ENCODE results near the gene CAPN5. TPM values are rescaled to one million over a fixed set of nuclear protein-coding genes. Genes with fewer than 3 reads are reported as not detected.
"Not testable (repeated sequence)": the region's sequence is repeated elsewhere in the genome, so short reads cannot be mapped to it uniquely, and the experiment has no call there.

Gene CAPN5
- total RNA-seq, 1 donor from 2014 or later = 7.4 TPM

GRCh38 chr11:77095551-77096490 is 29.1 kb downstream of the CAPN5 start:
- H3K27ac Mint-ChIP-seq = peak overlapping the region; percentile 78
- Histone ChIP-seq H3K9ac (no peak overlapping the region), H2AFZ (replicated peaks) (no peak overlapping the region), H3K9me3 (ENCODE audit: low read depth) (no peaks in the 10 kb centered on the region), H3K36me3 (no peaks in the 10 kb centered on the region), H3K4me2 (no peak overlapping the region), H3K4me1 (peaks cover 11% of the 10 kb centered on the region), H3K27ac (no peak overlapping the region), H3F3A (ENCODE audit: low read depth) (no peaks in the 10 kb centered on the region), H3K79me2 (ENCODE audit: low read depth) (no peaks in the 10 kb centered on the region), H3K4me3 (no peak overlapping the region), H4K20me1 (ENCODE audit: low read depth) (peaks cover 2% of the 10 kb centered on the region), H3K27me3 (no peaks in the 10 kb centered on the region)
- DNase-seq (ENCODE audit: low spot score) = peak; percentile 27
- H3K27me3 Mint-ChIP-seq (ENCODE audit: insufficient read depth, low read depth) = peaks cover 4% of the 10 kb centered on the region
- H3K36me3 Mint-ChIP-seq = no peaks in the 10 kb centered on the region
- no peak for TF ChIP-seq CTCF (IDR thresholded peaks at IDR 0.05)
- TF ChIP-seq EZH2 (IDR thresholded peaks at IDR 0.05) = no peak
- TF ChIP-seq EZH2phosphoT487 (IDR thresholded peaks at IDR 0.05) = no peak
- H3K4me1 Mint-ChIP-seq = peaks cover 7% of the 10 kb centered on the region
- peaks cover 6% of the 10 kb centered on the region for H3K9me3 Mint-ChIP-seq
- H3K4me3 Mint-ChIP-seq = peak overlapping the region; percentile 24

GRCh38 chr11:77096591-77097019 is 29.8 kb downstream of the CAPN5 start:
- Mint-ChIP-seq H3K27ac (peak overlapping the region; percentile 78), H3K4me3 (no peak overlapping the region), H3K9me3 (peaks cover 8% of the 10 kb centered on the region), H3K27me3 (ENCODE audit: insufficient read depth, low read depth) (peaks cover 7% of the 10 kb centered on the region), H3K4me1 (peaks cover 7% of the 10 kb centered on the region), H3K36me3 (peaks cover 2% of the 10 kb centered on the region)
- no peak overlapping the region for H3K27ac ChIP-seq
- no peaks in the 10 kb centered on the region for H3K79me2 ChIP-seq (ENCODE audit: low read depth)
- TF ChIP-seq EZH2phosphoT487 (IDR thresholded peaks at IDR 0.05) (no peak), EZH2 (IDR thresholded peaks at IDR 0.05) (no peak), CTCF (IDR thresholded peaks at IDR 0.05) (no peak)
- H3K9ac ChIP-seq = no peak overlapping the region
- no peaks in the 10 kb centered on the region for H4K20me1 ChIP-seq (ENCODE audit: low read depth)
- no peaks in the 10 kb centered on the region for H3K9me3 ChIP-seq (ENCODE audit: low read depth)
- no peak overlapping the region for H3K4me2 ChIP-seq
- DNase-seq (ENCODE audit: low spot score) = no peak
- H3F3A ChIP-seq (ENCODE audit: low read depth) = no peaks in the 10 kb centered on the region
- H3K36me3 ChIP-seq = no peaks in the 10 kb centered on the region
- H3K4me1 ChIP-seq = peaks cover 11% of the 10 kb centered on the region
- H3K27me3 ChIP-seq = no peaks in the 10 kb centered on the region
- H3K4me3 ChIP-seq = no peak overlapping the region
- no peak overlapping the region for H2AFZ ChIP-seq (replicated peaks)

DNA sequence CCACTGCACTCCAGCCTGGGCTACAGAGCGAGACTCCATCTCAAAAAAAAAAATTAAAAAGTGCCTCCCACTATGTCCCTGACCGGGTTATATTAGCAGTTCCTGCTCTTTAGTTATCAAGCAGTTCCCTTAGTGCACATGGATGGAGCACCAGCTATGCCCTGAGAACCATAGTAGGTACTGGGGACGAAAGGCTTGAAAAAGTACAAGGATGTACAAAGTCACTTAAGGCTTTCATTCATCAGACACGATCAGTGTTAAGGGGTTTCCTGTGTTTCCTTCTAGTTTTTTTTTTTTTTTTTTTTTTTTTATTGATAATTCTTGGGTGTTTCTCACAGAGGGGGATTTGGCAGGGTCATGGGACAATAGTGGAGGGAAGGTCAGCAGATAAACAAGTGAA is 30.4 kb downstream of the CAPN5 start:
- not testable (repeated sequence) for H4K20me1 ChIP-seq (ENCODE audit: low read depth); H3K36me3 ChIP-seq; H3K27me3 ChIP-seq; H3K79me2 ChIP-seq (ENCODE audit: low read depth); H3K36me3 Mint-ChIP-seq; H3F3A ChIP-seq (ENCODE audit: low read depth); H3K27me3 Mint-ChIP-seq (ENCODE audit: insufficient read depth, low read depth); H3K27ac Mint-ChIP-seq; H3K4me1 Mint-ChIP-seq; H2AFZ ChIP-seq (replicated peaks); H3K9ac ChIP-seq; H3K9me3 ChIP-seq (ENCODE audit: low read depth); H3K9me3 Mint-ChIP-seq; H3K4me3 ChIP-seq; H3K27ac ChIP-seq; H3K4me3 Mint-ChIP-seq; H3K4me2 ChIP-seq; DNase-seq (ENCODE audit: low spot score)
- peaks cover 11% of the 10 kb centered on the region for H3K4me1 ChIP-seq

Measured in neural progenitor cell (in vitro differentiated cells).